SU-DHL-6 (cell line): ENCODE results near the gene GP9.

Experiments
- H2AFZ ChIP-seq: fragments of 200-600 bp; sonication (generic); 2 replicates; pipeline ENCODE4 v1.6.1; 2014; ENCODE audit warnings: low read depth, mild to moderate bottlenecking, moderate library complexity, mixed read lengths, antibody characterized with exemption, low read length; ENCODE audit not compliant: severe bottlenecking
- H3F3A ChIP-seq: fragments of 200-600 bp; shearing (Covaris generic); 2 replicates; pipeline ENCODE4 v1.6.0; 2016; ENCODE audit warnings: antibody characterized with exemption, mild to moderate bottlenecking; ENCODE audit not compliant: insufficient read depth
- H3K27ac ChIP-seq: fragments of 200-600 bp; sonication (generic); 2 replicates; pipeline ENCODE4 v1.5.1; 2016; ENCODE audit warnings: low read depth, mild to moderate bottlenecking, low read length, moderate library complexity, mixed read lengths
- H3K27me3 ChIP-seq: fragments of 200-600 bp; sonication (generic), shearing (Covaris generic); 2 replicates; pipeline ENCODE4 v1.6.0; 2014; ENCODE audit warnings: mild to moderate bottlenecking, low read length
- H3K36me3 ChIP-seq: fragments of 200-600 bp; sonication (generic); 2 replicates; pipeline ENCODE4 v1.6.1; 2014; ENCODE audit warnings: mild to moderate bottlenecking, low read length, mixed read lengths
- H3K4me2 ChIP-seq: fragments of 300-600, 200-600 bp; shearing (Covaris generic), sonication (generic); 2 replicates; pipeline ENCODE4 v1.6.0; 2014; ENCODE audit warnings: low read length, low read depth, mild to moderate bottlenecking; ENCODE audit not compliant: poor library complexity, severe bottlenecking
- H3K4me3 ChIP-seq: fragments of 200-600 bp; sonication (generic); 2 replicates; pipeline ENCODE4 v1.5.1; 2014; ENCODE audit warnings: antibody characterized with exemption, low read length, mild to moderate bottlenecking, mixed read lengths; ENCODE audit not compliant: insufficient read depth, poor library complexity, severe bottlenecking
- H3K79me2 ChIP-seq: fragments of 200-600 bp; sonication (generic); 2 replicates; pipeline ENCODE4 v1.6.1; 2014; ENCODE audit warnings: mild to moderate bottlenecking, low read length, moderate library complexity; ENCODE audit not compliant: insufficient read depth
- H3K9ac ChIP-seq: fragments of 200-600 bp; sonication (generic); 2 replicates; pipeline ENCODE4 v1.7.0; 2014; ENCODE audit warnings: mild to moderate bottlenecking, low read length
- H3K9me2 ChIP-seq: fragments of 200-600 bp; sonication (generic); replicated peaks from 2 replicates; pipeline ENCODE4 v1.6.1; 2014; ENCODE audit warnings: low read length; ENCODE audit not compliant: insufficient read depth
- H3K9me3 ChIP-seq: fragments of 200-600 bp; sonication (generic); 2 replicates; pipeline ENCODE4 v1.6.1; 2014; ENCODE audit warnings: low read length, mixed read lengths; ENCODE audit not compliant: insufficient read depth
- H4K20me1 ChIP-seq: fragments of 200-600 bp; sonication (generic); 2 replicates; pipeline ENCODE4 v1.6.1; 2014; ENCODE audit warnings: low read depth, mild to moderate bottlenecking, antibody characterized with exemption, low read length, moderate library complexity, mixed read lengths
- EZH2phosphoT487 ChIP-seq: fragments of 200-600 bp; sonication (generic), shearing (Covaris generic); conservative IDR thresholded peaks from 2 replicates; pipeline ENCODE4 v1.6.1; 2018; ENCODE audit warnings: mild to moderate bottlenecking, antibody characterized with exemption, low read length, moderate library complexity, mixed read lengths
- TF ChIP-seq, protein P1 (sequence below): fragments of 200-600 bp; sonication (generic); IDR thresholded peaks from one replicate; pipeline ENCODE4 v1.5.1; 2017; ENCODE audit warnings: antibody characterized with exemption, mild to moderate bottlenecking, low read length, moderate library complexity; ENCODE audit not compliant: insufficient read depth, poor library complexity, severe bottlenecking

GP9 gene

DNA sequence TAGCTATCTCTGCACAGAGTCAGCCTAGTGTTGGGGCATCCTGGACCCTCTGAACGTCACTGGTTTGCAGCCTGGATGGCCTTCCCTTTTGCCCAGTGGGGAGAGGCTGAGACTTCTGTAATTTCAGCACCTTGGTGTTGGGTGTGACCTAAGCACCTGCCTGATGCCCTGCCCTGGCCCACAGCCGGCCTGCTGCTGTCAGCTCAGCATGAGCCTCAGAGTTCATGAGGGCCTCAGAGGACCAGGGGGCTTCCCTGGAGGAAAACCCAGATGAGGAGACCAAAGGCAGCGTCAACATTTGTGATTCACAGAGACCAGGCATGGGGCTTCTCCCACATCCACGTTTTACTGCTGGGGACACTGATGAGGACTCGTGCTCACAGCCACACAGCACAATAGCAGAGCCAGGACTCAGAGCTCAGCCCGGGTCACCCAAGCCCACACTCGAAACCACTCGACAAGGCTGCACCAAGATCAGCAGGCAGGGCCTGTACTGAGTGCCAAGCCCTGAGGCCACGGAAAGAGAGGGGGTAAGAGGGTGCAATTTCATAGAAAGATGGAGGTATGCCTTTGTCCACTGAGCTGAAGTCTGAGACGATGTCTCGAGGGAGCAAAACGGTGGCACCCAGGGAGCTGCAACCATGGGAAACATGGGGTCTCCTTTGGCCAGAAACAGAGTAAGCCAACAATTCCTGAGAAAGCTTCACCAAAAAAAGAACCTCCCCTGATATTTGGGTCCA is 9.9 kb upstream of the GP9 start:
- no peak overlapping the region for H2AFZ ChIP-seq
- no peak overlapping the region for H3K9ac ChIP-seq
- no peaks in the 10 kb centered on the region for H3K9me2 ChIP-seq
- H3F3A ChIP-seq = no peaks in the 10 kb centered on the region
- H3K9me3 ChIP-seq = no peaks in the 10 kb centered on the region
- H3K79me2 ChIP-seq = no peaks in the 10 kb centered on the region
- no peak overlapping the region for H3K4me3 ChIP-seq
- no peaks in the 10 kb centered on the region for H3K27me3 ChIP-seq
- no peaks in the 10 kb centered on the region for H3K36me3 ChIP-seq
- H3K27ac ChIP-seq = no peak overlapping the region
- no peaks in the 10 kb centered on the region for H4K20me1 ChIP-seq
- no peak overlapping the region for H3K4me2 ChIP-seq
- TF ChIP-seq EZH2phosphoT487 = no peak
- TF ChIP-seq, protein P1, sequence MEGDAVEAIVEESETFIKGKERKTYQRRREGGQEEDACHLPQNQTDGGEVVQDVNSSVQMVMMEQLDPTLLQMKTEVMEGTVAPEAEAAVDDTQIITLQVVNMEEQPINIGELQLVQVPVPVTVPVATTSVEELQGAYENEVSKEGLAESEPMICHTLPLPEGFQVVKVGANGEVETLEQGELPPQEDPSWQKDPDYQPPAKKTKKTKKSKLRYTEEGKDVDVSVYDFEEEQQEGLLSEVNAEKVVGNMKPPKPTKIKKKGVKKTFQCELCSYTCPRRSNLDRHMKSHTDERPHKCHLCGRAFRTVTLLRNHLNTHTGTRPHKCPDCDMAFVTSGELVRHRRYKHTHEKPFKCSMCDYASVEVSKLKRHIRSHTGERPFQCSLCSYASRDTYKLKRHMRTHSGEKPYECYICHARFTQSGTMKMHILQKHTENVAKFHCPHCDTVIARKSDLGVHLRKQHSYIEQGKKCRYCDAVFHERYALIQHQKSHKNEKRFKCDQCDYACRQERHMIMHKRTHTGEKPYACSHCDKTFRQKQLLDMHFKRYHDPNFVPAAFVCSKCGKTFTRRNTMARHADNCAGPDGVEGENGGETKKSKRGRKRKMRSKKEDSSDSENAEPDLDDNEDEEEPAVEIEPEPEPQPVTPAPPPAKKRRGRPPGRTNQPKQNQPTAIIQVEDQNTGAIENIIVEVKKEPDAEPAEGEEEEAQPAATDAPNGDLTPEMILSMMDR = no peak

DNA sequence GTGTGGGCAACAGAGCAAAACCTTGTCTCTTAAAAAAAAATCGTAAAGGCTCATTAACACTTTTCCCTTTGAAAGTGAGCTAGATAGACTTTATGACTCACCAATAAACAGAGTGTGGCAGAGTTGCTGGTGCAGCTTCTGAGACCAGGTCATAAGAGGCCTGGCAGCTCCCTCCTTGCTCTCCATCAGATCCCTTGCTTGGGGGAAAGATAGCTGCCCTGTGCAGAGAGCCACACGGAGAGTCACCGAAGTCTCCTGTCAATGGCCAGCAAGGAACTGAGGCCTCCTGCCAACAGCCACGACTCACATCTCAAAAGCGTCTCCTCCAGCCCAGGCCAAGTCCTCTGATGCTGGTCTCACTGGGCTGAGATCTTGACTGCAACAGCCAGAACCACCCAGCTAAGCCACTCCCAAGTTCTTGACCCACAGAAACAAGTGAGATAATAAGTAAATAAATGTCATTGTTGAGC is 8.7 kb upstream of the GP9 start:
- Histone ChIP-seq H2AFZ (no peak overlapping the region), H3K27ac (no peak overlapping the region)
- TF ChIP-seq, protein P1 = no peak
- no peak for TF ChIP-seq EZH2phosphoT487

DNA sequence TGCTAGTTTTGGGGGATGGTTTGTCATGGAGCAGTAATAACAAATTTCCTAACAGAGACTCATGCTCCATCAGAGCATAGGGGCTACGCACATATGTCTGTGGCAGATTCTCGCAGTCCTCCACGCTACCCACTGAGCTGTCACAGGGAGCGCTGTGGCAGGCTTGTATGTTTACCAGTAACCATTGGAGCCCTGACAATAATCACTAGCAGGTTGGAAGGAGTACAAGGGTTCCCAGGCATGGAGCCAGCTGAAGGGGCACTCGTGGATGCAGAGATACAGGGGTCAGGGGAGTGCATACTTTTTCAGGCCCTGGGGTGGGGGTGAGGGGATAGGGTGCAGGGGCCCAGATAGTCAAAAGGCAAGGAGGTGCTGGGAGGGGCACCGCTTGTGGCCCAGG is 7.9 kb upstream of the GP9 start:
- Histone ChIP-seq H3K27ac (no peak overlapping the region), H3K9ac (no peak overlapping the region), H3K4me2 (no peak overlapping the region), H2AFZ (no peak overlapping the region), H3K79me2 (no peaks in the 10 kb centered on the region), H4K20me1 (no peaks in the 10 kb centered on the region), H3K27me3 (no peaks in the 10 kb centered on the region), H3K9me2 (no peaks in the 10 kb centered on the region), H3F3A (no peaks in the 10 kb centered on the region), H3K9me3 (no peaks in the 10 kb centered on the region), H3K4me3 (no peak overlapping the region), H3K36me3 (no peaks in the 10 kb centered on the region)
- TF ChIP-seq EZH2phosphoT487 = no peak
- TF ChIP-seq, protein P1 = no peak

More for the DNA sequence above, 8.7 kb upstream of the GP9 start:
- no peak overlapping the region for H3K9ac ChIP-seq
- no peak overlapping the region for H3K4me3 ChIP-seq
- no peaks in the 10 kb centered on the region for H3K36me3 ChIP-seq
- H3F3A ChIP-seq = no peaks in the 10 kb centered on the region
- no peaks in the 10 kb centered on the region for H3K27me3 ChIP-seq
- H3K9me2 ChIP-seq = no peaks in the 10 kb centered on the region
- H3K79me2 ChIP-seq = no peaks in the 10 kb centered on the region
- H4K20me1 ChIP-seq = no peaks in the 10 kb centered on the region
- no peak overlapping the region for H3K4me2 ChIP-seq
- H3K9me3 ChIP-seq = no peaks in the 10 kb centered on the region
